Heart left ventricle (tissue), 16 donors: ENCODE data around the gene SOX6. TPM values are rescaled to one million over a fixed set of nuclear protein-coding genes. Genes with fewer than 3 reads are reported as not detected.
A peak's percentile ranks its signal among the peaks of the same experiment; 100 is the strongest.

ENCODE experiments used
- ATAC-seq, 4 donors: fragments of 200-7000 bp; cut with Tn5 transposase; one replicate each; pipeline ENCODE4 v1.9.1; 2020 to 2022; ENCODE audit warnings: moderate library complexity in 4 of 4, mild to moderate bottlenecking in 3 of 4, moderate number of reproducible peaks in 1 of 4
- DNase-seq, 5 donors: peaks; one replicate each; pipeline ENCODE4 v3.0.0-alpha.2; 2020
- H3K27ac ChIP-seq, 12 donors: fragments of 200-600 bp; sonication (generic) in 4 of 12; one replicate each; pipeline versions ENCODE4 v1.5.0 to v1.8.0; 2016 to 2022; ENCODE audit warnings: mild to moderate bottlenecking in 2 of 12
- H3K27me3 ChIP-seq, 9 donors: fragments of 200-600 bp; sonication (generic) in 2 of 9; one replicate each; pipeline versions ENCODE4 v1.5.1 to v1.8.0; 2016 to 2022; ENCODE audit warnings: mild to moderate bottlenecking in 3 of 9
- H3K36me3 ChIP-seq, 9 donors: fragments of 200-600 bp; sonication (generic) in 2 of 9; one replicate each; pipeline versions ENCODE4 v1.5.0 to v1.8.0; 2018 to 2022; ENCODE audit warnings: mild to moderate bottlenecking in 2 of 9
- H3K4me1 ChIP-seq, 12 donors: fragments of 200-600 bp; sonication (generic) in 4 of 12; one replicate each; pipeline versions ENCODE4 v1.5.0 to v1.8.0; 2016 to 2022; ENCODE audit warnings: mild to moderate bottlenecking in 3 of 12
- H3K4me3 ChIP-seq, 12 donors: fragments of 200-600 bp; sonication (generic) in 4 of 12; one replicate each; pipeline versions ENCODE4 v1.5.0 to v1.8.0; 2017 to 2022; ENCODE audit warnings: mild to moderate bottlenecking in 9 of 12, moderate library complexity in 4 of 12
- H3K9me3 ChIP-seq, 12 donors: fragments of 200-600 bp; sonication (generic) in 4 of 12; one replicate each; pipeline versions ENCODE4 v1.5.0 to v1.8.0; 2016 to 2022; ENCODE audit warnings: mild to moderate bottlenecking in 1 of 12
- CTCF ChIP-seq, 12 donors: fragments of 200-600 bp; sonication (generic) in 4 of 12; IDR thresholded peaks; one replicate each; pipeline versions ENCODE4 v1.5.0 to v1.8.0; 2018 to 2022; ENCODE audit warnings: antibody characterized with exemption in 12 of 12, mild to moderate bottlenecking in 5 of 12
- POLR2A ChIP-seq, 2 donors: fragments of 450-650 bp; IDR thresholded peaks; one replicate each; pipeline ENCODE4 v1.6.1; 2017; ENCODE audit warnings: antibody characterized with exemption in 2 of 2, mild to moderate bottlenecking in 2 of 2, moderate library complexity in 2 of 2
- WGBS, 4 donors: extraction: QIAGEN DNeasy Blood & Tissue Kit in 2 of 4; methylation state at CpG; one replicate each; pipeline versions ENCODE4 v1.1.5 to v1.1.7; 2013 to 2018; 5-methylcytosine and 5-hydroxymethylcytosine counted together
- intact Hi-C, 10 donors: fragments of 100-400 bp; cut with DNase I; formaldehyde crosslinking; loops; one replicate each; pipeline versions ENCODE4 v1.11.1 to v1.14.2; 2022
- polyA plus RNA-seq, 2 donors: library from polyadenylated mRNA; stranded (reverse); fragments of 200-250 nt; gene quantifications; one replicate each; pipeline ENCODE4 v1.2.3, GENCODE V29; 2013
- total RNA-seq, 9 donors: library from RNA; depleted of rRNA in 2 of 9; stranded (reverse); fragments of >200 nt in 2 of 9; fragmentation: NEBNext Ultra II Directional in 3 of 9; extraction: Animal tissue kit (Norgen Biotek cat#: 25700) in 3 of 9; gene quantifications; one replicate each; pipeline versions ENCODE4 v1.1.0 to v1.2.4, GENCODE V29; 2016 to 2023
- donor health status: ischemic (EF 13 %, LVEDD 7.1; RV severe dilation, severe dysfunction).
- donor health status: healthy with polysubstance abuse.
- donor health status: DM: no; HTN: yes; CAD: no.
- donor health status: DM: no; HTN: no; CAD: no.
- donor health status: ischemic (EF 25% LVEDD 6.9; RV normal size, moderate dysfunction).
- donor health status: ischemic (EF 25% LVEDD 5.7; RV mildly dilated, moderate dysfunction).
- donor health status: healthy.
- donor health status: DM: yes; HTN: yes; CAD: no.
- donor health status: ischemic (EF 35%, LVEDD 5.7; RV mildly dilated, moderate dysfunction).
- donor health status: nonischemic (EF 11% LVEDD 7.7; RV severe dilation, severe dysfunction).
- donor health status: DM: yes; HTN: yes; CAD: no.
- donor health status: PGD.
- donor health status: ischemic (EF 29% LVEDD 5.4; RV normal size, mild dysfunction).
- donor health status: nonischemic (EF 23%, LVEDD 6.1; RV moderate dilation, normal function).

SOX6 gene
- total and polyA plus RNA-seq, 11 donors, result 1.5 to 39.6 (median 15.6) TPM

GRCh38 chr11:16015741-16016467 lies 340.4 kb downstream of the SOX6 start:
- DNase-seq (no peak), ATAC-seq (no peak)
- Histone ChIP-seq H3K27ac (no peak overlapping the region), H3K36me3 (peaks cover 0 to 7% (median 0%) of the 10 kb centered on the region in 9 donors), H3K4me1 (peaks cover 0 to 24% (median 9%) of the 10 kb centered on the region in 12 donors), H3K9me3 (no peaks in the 10 kb centered on the region), H3K27me3 (no peaks in the 10 kb centered on the region), H3K4me3 (no peak overlapping the region)
- TF ChIP-seq POLR2A (IDR thresholded peaks at IDR 0.05) (no peak), CTCF (IDR thresholded peaks at IDR 0.05) (no peak)
- intact Hi-C loops, result no loop called here
- WGBS, 4 donors, result 72 to 81% (median 76%) methylated on average over 5 of the region's 5 CpGs

- intact Hi-C loops, result no loop called here
- DNase-seq, result no peak
- Histone ChIP-seq H3K9me3 (no peaks in the 10 kb centered on the region), H3K4me3 (no peak overlapping the region), H3K36me3 (peaks cover 0 to 7% (median 0%) of the 10 kb centered on the region in 9 donors), H3K4me1 (peaks cover 0 to 24% (median 9%) of the 10 kb centered on the region in 12 donors), H3K27me3 (no peaks in the 10 kb centered on the region), H3K27ac (no peak overlapping the region)
- ATAC-seq, result no peak
- 57 to 84% (median 68%) methylated on average over 3 of the region's 3 CpGs for WGBS, 4 donors
- TF ChIP-seq POLR2A (IDR thresholded peaks at IDR 0.05), result no peak
- no peak for TF ChIP-seq CTCF (IDR thresholded peaks at IDR 0.05)
Measured at GRCh38 chr11:16013649-16014275, 342.6 kb downstream of the SOX6 start.

GRCh38 chr11:16013242-16013641 lies 343.1 kb downstream of the SOX6 start:
- peaks cover 0 to 7% (median 0%) of the 10 kb centered on the region in 9 donors for H3K36me3 ChIP-seq
- ATAC-seq, result no peak
- 52 to 62% (median 60%) methylated on average over 3 of the region's 3 CpGs for WGBS, 4 donors
- no peaks in the 10 kb centered on the region for H3K27me3 ChIP-seq
- peaks cover 0 to 24% (median 9%) of the 10 kb centered on the region in 12 donors for H3K4me1 ChIP-seq
- no peak overlapping the region for H3K4me3 ChIP-seq
- DNase-seq, result no peak
- no peak for TF ChIP-seq CTCF (IDR thresholded peaks at IDR 0.05)
- H3K9me3 ChIP-seq, result no peaks in the 10 kb centered on the region
- no peak overlapping the region for H3K27ac ChIP-seq
- intact Hi-C loops, result no loop called here

- no peak overlapping the region for H3K27ac ChIP-seq
- peaks cover 0 to 7% (median 0%) of the 10 kb centered on the region in 9 donors for H3K36me3 ChIP-seq
- 43 to 48% (median 47%) methylated on average over 6 of the region's 6 CpGs for WGBS, 4 donors
- no peak for DNase-seq
- H3K4me1 ChIP-seq, result peaks cover 0 to 30% (median 9%) of the 10 kb centered on the region in 12 donors
- H3K9me3 ChIP-seq, result no peaks in the 10 kb centered on the region
- no peak overlapping the region for H3K4me3 ChIP-seq
- H3K27me3 ChIP-seq, result no peaks in the 10 kb centered on the region
- TF ChIP-seq POLR2A (IDR thresholded peaks at IDR 0.05), result no peak
- no peak for TF ChIP-seq CTCF (IDR thresholded peaks at IDR 0.05)
- peak in 3 of 4 donors; percentile 39 to 61 (median 39) for ATAC-seq
- intact Hi-C loops, result no loop called here
Measured at GRCh38 chr11:16012125-16012751, 344.1 kb downstream of the SOX6 start.
